Measurements from ENCODE around the gene RXRA.

The RXRA gene

GRCh38 chr9:134443174-134444037 is 117.2 kb downstream of the RXRA start:
- Histone ChIP-seq H3K4me3 (replicated peaks; ENCODE audit: insufficient read depth, low read length) (no peak overlapping the region), H3K27me3 (ENCODE audit: insufficient read depth, poor library complexity, severe bottlenecking) (no peaks in the 10 kb centered on the region), H3K27ac (replicated peaks) (peak overlapping the region; percentile 75)
- TF ChIP-seq REST (IDR thresholded peaks at IDR 0.05; ENCODE audit: insufficient replicate concordance, low read depth) (no peak), GABPA (IDR thresholded peaks at IDR 0.05; ENCODE audit: low read depth) (no peak), POLR2AphosphoS5 (IDR thresholded peaks at IDR 0.05; ENCODE audit: low read depth) (peak; percentile 15; the same call in 1 of the 2 replicates), SPI1 (IDR thresholded peaks at IDR 0.05; ENCODE audit: borderline replicate concordance, low read depth) (peak; percentile 97), CTCF (IDR thresholded peaks at IDR 0.05; ENCODE audit: insufficient read depth, low read length) (peak; percentile 95)
- peak; percentile 84 to 91 for DNase-seq (ENCODE audit: low read depth in 1 of 2, low spot score in 1 of 2)

GRCh38 chr9:134444038-134444315 is 117.7 kb downstream of the RXRA start:
- no peak for TF ChIP-seq REST (IDR thresholded peaks at IDR 0.05; ENCODE audit: insufficient replicate concordance, low read depth)
- TF ChIP-seq SPI1 (IDR thresholded peaks at IDR 0.05; ENCODE audit: borderline replicate concordance, low read depth) = no peak
- TF ChIP-seq CTCF (IDR thresholded peaks at IDR 0.05; ENCODE audit: insufficient read depth, low read length) = no peak
- TF ChIP-seq POLR2AphosphoS5 (IDR thresholded peaks at IDR 0.05; ENCODE audit: low read depth) = no peak
- TF ChIP-seq GABPA (IDR thresholded peaks at IDR 0.05; ENCODE audit: low read depth) = no peak
- H3K27ac ChIP-seq (replicated peaks) = peak overlapping the region; percentile 75
- no peak for DNase-seq (ENCODE audit: low read depth in 1 of 2, low spot score in 1 of 2)

GRCh38 chr9:134445000-134445399 is 118.7 kb downstream of the RXRA start:
- Histone ChIP-seq H3K4me3 (replicated peaks; ENCODE audit: insufficient read depth, low read length) (no peak overlapping the region), H3K27me3 (ENCODE audit: insufficient read depth, poor library complexity, severe bottlenecking) (no peaks in the 10 kb centered on the region), H3K27ac (replicated peaks) (no peak overlapping the region)
- DNase-seq (ENCODE audit: low read depth in 1 of 2, low spot score in 1 of 2) = no peak
- TF ChIP-seq SPI1 (IDR thresholded peaks at IDR 0.05; ENCODE audit: borderline replicate concordance, low read depth) (no peak), CTCF (IDR thresholded peaks at IDR 0.05; ENCODE audit: insufficient read depth, low read length) (no peak), GABPA (IDR thresholded peaks at IDR 0.05; ENCODE audit: low read depth) (no peak), POLR2AphosphoS5 (IDR thresholded peaks at IDR 0.05; ENCODE audit: low read depth) (no peak), REST (IDR thresholded peaks at IDR 0.05; ENCODE audit: insufficient replicate concordance, low read depth) (no peak)

More at GRCh38 chr9:134444038-134444315, 117.7 kb downstream of the RXRA start:
- no peaks in the 10 kb centered on the region for H3K27me3 ChIP-seq (ENCODE audit: insufficient read depth, poor library complexity, severe bottlenecking)
- no peak overlapping the region for H3K4me3 ChIP-seq (replicated peaks; ENCODE audit: insufficient read depth, low read length)
